Measurements from ENCODE around the gene UBE2E2.

DNA sequence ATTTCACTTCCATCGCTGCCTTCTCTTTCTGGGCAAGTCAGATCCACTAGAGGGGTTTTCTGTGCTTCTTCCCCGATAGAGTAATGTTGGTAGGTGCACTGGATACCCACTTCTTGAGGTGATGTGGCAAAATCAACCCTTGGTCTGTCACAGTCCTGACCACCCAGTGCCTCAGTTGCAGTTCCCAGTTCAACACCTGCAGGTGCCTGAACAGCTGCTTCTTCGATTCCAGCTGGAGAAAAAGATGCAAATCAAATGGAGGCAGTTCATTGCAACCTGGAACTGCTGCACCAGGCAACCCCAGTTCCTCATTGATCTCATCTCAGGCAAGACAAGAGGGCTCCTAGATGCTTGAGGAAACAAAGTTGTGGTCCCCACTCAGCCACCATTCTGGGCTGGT, 186.6 kb downstream of the UBE2E2 start:
- TF ChIP-seq CTCF (IDR thresholded peaks at IDR 0.05): no peak
- TF ChIP-seq EP300 (IDR thresholded peaks at IDR 0.05): no peak
- no peak for TF ChIP-seq POLR2A (IDR thresholded peaks at IDR 0.05)

Data from ovary (tissue), 3 donors.